Liver (tissue), 3 donors: Measurements from ENCODE around the gene SAMD1.

ENCODE experiments used
- FOXA1 ChIP-seq: IDR thresholded peaks from 2 replicates; pipeline ENCODE4 v1.6.1; 2016; ENCODE audit warnings: antibody characterized with exemption
- GABPA ChIP-seq, 2 donors: IDR thresholded peaks in 1 of 2; conservative IDR thresholded peaks in 1 of 2; 2 replicates each; pipeline ENCODE4 v1.6.1; 2016; ENCODE audit warnings: antibody characterized with exemption in 2 of 2, mild to moderate bottlenecking in 1 of 2, moderate library complexity in 1 of 2
- JUND ChIP-seq, 2 donors: IDR thresholded peaks; 2 replicates each; pipeline ENCODE4 v1.6.1; 2016; ENCODE audit warnings: antibody characterized with exemption in 2 of 2
- RAD21 ChIP-seq, 2 donors: IDR thresholded peaks; 2 replicates each; pipeline ENCODE4 v1.6.1; 2016; ENCODE audit warnings: antibody characterized with exemption in 2 of 2, mild to moderate bottlenecking in 2 of 2
- TAF1 ChIP-seq: conservative IDR thresholded peaks from 2 replicates; pipeline ENCODE4 v1.6.1; 2016; ENCODE audit warnings: antibody characterized with exemption, mild to moderate bottlenecking
- TF ChIP-seq, protein P1 (sequence below): IDR thresholded peaks from 2 replicates; pipeline ENCODE4 v1.6.1; 2016; ENCODE audit warnings: antibody characterized with exemption, mild to moderate bottlenecking
- TF ChIP-seq, protein P2 (sequence below): fragments of 150-350 bp; IDR thresholded peaks from 2 replicates; pipeline ENCODE4 v1.5.1; 2017; ENCODE audit warnings: improper control_type of control experiment, low read depth, low read length; ENCODE audit not compliant: missing input control
- TF ChIP-seq, protein P3 (sequence below): IDR thresholded peaks from 2 replicates; pipeline ENCODE4 v1.6.1; 2016; ENCODE audit warnings: antibody characterized with exemption
- TF ChIP-seq, protein P4 (sequence below): IDR thresholded peaks from 2 replicates; pipeline ENCODE4 v1.6.1; 2016; ENCODE audit warnings: antibody characterized with exemption
- donor health status: healthy.
- donor health status: healthy.

DNA sequence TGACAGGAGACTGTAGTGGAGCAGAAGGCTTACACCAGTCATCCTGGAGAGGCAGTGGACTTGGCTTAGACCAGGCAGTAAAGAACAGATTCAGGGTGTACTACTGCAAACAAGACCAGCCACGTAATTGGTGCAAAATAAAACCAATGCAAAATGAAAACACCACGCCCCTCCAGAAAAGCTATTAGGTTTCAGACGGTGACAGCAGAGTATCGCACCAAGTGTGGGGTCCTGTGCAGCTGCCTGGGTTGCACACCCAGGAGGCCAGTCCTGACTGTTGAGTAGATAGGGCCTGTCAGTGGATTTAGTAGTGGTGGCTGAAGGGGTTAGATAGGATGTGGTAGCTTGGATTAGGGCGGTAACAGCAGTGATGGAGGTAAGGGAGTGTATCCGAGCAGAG lies 32.4 kb upstream of the SAMD1 start:
- TF ChIP-seq, protein P1, sequence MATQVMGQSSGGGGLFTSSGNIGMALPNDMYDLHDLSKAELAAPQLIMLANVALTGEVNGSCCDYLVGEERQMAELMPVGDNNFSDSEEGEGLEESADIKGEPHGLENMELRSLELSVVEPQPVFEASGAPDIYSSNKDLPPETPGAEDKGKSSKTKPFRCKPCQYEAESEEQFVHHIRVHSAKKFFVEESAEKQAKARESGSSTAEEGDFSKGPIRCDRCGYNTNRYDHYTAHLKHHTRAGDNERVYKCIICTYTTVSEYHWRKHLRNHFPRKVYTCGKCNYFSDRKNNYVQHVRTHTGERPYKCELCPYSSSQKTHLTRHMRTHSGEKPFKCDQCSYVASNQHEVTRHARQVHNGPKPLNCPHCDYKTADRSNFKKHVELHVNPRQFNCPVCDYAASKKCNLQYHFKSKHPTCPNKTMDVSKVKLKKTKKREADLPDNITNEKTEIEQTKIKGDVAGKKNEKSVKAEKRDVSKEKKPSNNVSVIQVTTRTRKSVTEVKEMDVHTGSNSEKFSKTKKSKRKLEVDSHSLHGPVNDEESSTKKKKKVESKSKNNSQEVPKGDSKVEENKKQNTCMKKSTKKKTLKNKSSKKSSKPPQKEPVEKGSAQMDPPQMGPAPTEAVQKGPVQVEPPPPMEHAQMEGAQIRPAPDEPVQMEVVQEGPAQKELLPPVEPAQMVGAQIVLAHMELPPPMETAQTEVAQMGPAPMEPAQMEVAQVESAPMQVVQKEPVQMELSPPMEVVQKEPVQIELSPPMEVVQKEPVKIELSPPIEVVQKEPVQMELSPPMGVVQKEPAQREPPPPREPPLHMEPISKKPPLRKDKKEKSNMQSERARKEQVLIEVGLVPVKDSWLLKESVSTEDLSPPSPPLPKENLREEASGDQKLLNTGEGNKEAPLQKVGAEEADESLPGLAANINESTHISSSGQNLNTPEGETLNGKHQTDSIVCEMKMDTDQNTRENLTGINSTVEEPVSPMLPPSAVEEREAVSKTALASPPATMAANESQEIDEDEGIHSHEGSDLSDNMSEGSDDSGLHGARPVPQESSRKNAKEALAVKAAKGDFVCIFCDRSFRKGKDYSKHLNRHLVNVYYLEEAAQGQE, result no peak
- TF ChIP-seq, protein P2, sequence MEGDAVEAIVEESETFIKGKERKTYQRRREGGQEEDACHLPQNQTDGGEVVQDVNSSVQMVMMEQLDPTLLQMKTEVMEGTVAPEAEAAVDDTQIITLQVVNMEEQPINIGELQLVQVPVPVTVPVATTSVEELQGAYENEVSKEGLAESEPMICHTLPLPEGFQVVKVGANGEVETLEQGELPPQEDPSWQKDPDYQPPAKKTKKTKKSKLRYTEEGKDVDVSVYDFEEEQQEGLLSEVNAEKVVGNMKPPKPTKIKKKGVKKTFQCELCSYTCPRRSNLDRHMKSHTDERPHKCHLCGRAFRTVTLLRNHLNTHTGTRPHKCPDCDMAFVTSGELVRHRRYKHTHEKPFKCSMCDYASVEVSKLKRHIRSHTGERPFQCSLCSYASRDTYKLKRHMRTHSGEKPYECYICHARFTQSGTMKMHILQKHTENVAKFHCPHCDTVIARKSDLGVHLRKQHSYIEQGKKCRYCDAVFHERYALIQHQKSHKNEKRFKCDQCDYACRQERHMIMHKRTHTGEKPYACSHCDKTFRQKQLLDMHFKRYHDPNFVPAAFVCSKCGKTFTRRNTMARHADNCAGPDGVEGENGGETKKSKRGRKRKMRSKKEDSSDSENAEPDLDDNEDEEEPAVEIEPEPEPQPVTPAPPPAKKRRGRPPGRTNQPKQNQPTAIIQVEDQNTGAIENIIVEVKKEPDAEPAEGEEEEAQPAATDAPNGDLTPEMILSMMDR, result no peak
- TF ChIP-seq JUND (IDR thresholded peaks at IDR 0.05), result no peak
- no peak for TF ChIP-seq RAD21 (IDR thresholded peaks at IDR 0.05)
- TF ChIP-seq, protein P3, sequence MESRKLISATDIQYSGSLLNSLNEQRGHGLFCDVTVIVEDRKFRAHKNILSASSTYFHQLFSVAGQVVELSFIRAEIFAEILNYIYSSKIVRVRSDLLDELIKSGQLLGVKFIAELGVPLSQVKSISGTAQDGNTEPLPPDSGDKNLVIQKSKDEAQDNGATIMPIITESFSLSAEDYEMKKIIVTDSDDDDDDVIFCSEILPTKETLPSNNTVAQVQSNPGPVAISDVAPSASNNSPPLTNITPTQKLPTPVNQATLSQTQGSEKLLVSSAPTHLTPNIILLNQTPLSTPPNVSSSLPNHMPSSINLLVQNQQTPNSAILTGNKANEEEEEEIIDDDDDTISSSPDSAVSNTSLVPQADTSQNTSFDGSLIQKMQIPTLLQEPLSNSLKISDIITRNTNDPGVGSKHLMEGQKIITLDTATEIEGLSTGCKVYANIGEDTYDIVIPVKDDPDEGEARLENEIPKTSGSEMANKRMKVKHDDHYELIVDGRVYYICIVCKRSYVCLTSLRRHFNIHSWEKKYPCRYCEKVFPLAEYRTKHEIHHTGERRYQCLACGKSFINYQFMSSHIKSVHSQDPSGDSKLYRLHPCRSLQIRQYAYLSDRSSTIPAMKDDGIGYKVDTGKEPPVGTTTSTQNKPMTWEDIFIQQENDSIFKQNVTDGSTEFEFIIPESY, result no peak
- no peak for TF ChIP-seq TAF1
- TF ChIP-seq, protein P4, sequence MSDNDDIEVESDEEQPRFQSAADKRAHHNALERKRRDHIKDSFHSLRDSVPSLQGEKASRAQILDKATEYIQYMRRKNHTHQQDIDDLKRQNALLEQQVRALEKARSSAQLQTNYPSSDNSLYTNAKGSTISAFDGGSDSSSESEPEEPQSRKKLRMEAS, result no peak
- TF ChIP-seq FOXA1, result no peak
- TF ChIP-seq GABPA (IDR thresholded peaks at IDR 0.05 in 1 of 2, conservative IDR thresholded peaks at IDR 0.05 in 1 of 2), result no peak
